SU-DHL-6 (cell line): ENCODE measurements around the gene IL17B.

ENCODE experiments used
- H2AFZ ChIP-seq: fragments of 200-600 bp; sonication (generic); 2 replicates; pipeline ENCODE4 v1.6.1; 2014; ENCODE audit warnings: low read depth, mild to moderate bottlenecking, moderate library complexity, mixed read lengths, antibody characterized with exemption, low read length; ENCODE audit not compliant: severe bottlenecking
- H3F3A ChIP-seq: fragments of 200-600 bp; shearing (Covaris generic); 2 replicates; pipeline ENCODE4 v1.6.0; 2016; ENCODE audit warnings: antibody characterized with exemption, mild to moderate bottlenecking; ENCODE audit not compliant: insufficient read depth
- H3K27ac ChIP-seq: fragments of 200-600 bp; sonication (generic); 2 replicates; pipeline ENCODE4 v1.5.1; 2016; ENCODE audit warnings: low read depth, mild to moderate bottlenecking, low read length, moderate library complexity, mixed read lengths
- H3K27me3 ChIP-seq: fragments of 200-600 bp; sonication (generic), shearing (Covaris generic); 2 replicates; pipeline ENCODE4 v1.6.0; 2014; ENCODE audit warnings: mild to moderate bottlenecking, low read length
- H3K36me3 ChIP-seq: fragments of 200-600 bp; sonication (generic); 2 replicates; pipeline ENCODE4 v1.6.1; 2014; ENCODE audit warnings: mild to moderate bottlenecking, low read length, mixed read lengths
- H3K4me2 ChIP-seq: fragments of 300-600, 200-600 bp; shearing (Covaris generic), sonication (generic); 2 replicates; pipeline ENCODE4 v1.6.0; 2014; ENCODE audit warnings: low read length, low read depth, mild to moderate bottlenecking; ENCODE audit not compliant: poor library complexity, severe bottlenecking
- H3K4me3 ChIP-seq: fragments of 200-600 bp; sonication (generic); 2 replicates; pipeline ENCODE4 v1.5.1; 2014; ENCODE audit warnings: antibody characterized with exemption, low read length, mild to moderate bottlenecking, mixed read lengths; ENCODE audit not compliant: insufficient read depth, poor library complexity, severe bottlenecking
- H3K79me2 ChIP-seq: fragments of 200-600 bp; sonication (generic); 2 replicates; pipeline ENCODE4 v1.6.1; 2014; ENCODE audit warnings: mild to moderate bottlenecking, low read length, moderate library complexity; ENCODE audit not compliant: insufficient read depth
- H3K9ac ChIP-seq: fragments of 200-600 bp; sonication (generic); 2 replicates; pipeline ENCODE4 v1.7.0; 2014; ENCODE audit warnings: mild to moderate bottlenecking, low read length
- H3K9me2 ChIP-seq: fragments of 200-600 bp; sonication (generic); replicated peaks from 2 replicates; pipeline ENCODE4 v1.6.1; 2014; ENCODE audit warnings: low read length; ENCODE audit not compliant: insufficient read depth
- H3K9me3 ChIP-seq: fragments of 200-600 bp; sonication (generic); 2 replicates; pipeline ENCODE4 v1.6.1; 2014; ENCODE audit warnings: low read length, mixed read lengths; ENCODE audit not compliant: insufficient read depth
- H4K20me1 ChIP-seq: fragments of 200-600 bp; sonication (generic); 2 replicates; pipeline ENCODE4 v1.6.1; 2014; ENCODE audit warnings: low read depth, mild to moderate bottlenecking, antibody characterized with exemption, low read length, moderate library complexity, mixed read lengths
- EZH2phosphoT487 ChIP-seq: fragments of 200-600 bp; sonication (generic), shearing (Covaris generic); conservative IDR thresholded peaks from 2 replicates; pipeline ENCODE4 v1.6.1; 2018; ENCODE audit warnings: mild to moderate bottlenecking, antibody characterized with exemption, low read length, moderate library complexity, mixed read lengths
- TF ChIP-seq, protein P1 (sequence below): fragments of 200-600 bp; sonication (generic); IDR thresholded peaks from one replicate; pipeline ENCODE4 v1.5.1; 2017; ENCODE audit warnings: antibody characterized with exemption, mild to moderate bottlenecking, low read length, moderate library complexity; ENCODE audit not compliant: insufficient read depth, poor library complexity, severe bottlenecking

The IL17B gene

GRCh38 chr5:149386166-149386565 lies 7.1 kb upstream of the IL17B start:
- H3K4me3 ChIP-seq: no peak overlapping the region
- no peaks in the 10 kb centered on the region for H3K36me3 ChIP-seq
- no peaks in the 10 kb centered on the region for H3K9me2 ChIP-seq
- no peak overlapping the region for H2AFZ ChIP-seq
- no peak overlapping the region for H3K9ac ChIP-seq
- 0 out of 2 replicates have a peak, but pooled peaks cover 4% of the 10 kb centered on the region for H3K27me3 ChIP-seq
- no peak overlapping the region for H3K27ac ChIP-seq
- TF ChIP-seq, protein P1, sequence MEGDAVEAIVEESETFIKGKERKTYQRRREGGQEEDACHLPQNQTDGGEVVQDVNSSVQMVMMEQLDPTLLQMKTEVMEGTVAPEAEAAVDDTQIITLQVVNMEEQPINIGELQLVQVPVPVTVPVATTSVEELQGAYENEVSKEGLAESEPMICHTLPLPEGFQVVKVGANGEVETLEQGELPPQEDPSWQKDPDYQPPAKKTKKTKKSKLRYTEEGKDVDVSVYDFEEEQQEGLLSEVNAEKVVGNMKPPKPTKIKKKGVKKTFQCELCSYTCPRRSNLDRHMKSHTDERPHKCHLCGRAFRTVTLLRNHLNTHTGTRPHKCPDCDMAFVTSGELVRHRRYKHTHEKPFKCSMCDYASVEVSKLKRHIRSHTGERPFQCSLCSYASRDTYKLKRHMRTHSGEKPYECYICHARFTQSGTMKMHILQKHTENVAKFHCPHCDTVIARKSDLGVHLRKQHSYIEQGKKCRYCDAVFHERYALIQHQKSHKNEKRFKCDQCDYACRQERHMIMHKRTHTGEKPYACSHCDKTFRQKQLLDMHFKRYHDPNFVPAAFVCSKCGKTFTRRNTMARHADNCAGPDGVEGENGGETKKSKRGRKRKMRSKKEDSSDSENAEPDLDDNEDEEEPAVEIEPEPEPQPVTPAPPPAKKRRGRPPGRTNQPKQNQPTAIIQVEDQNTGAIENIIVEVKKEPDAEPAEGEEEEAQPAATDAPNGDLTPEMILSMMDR: no peak
- TF ChIP-seq EZH2phosphoT487: no peak
- H3F3A ChIP-seq: no peaks in the 10 kb centered on the region
- no peaks in the 10 kb centered on the region for H4K20me1 ChIP-seq
- H3K79me2 ChIP-seq: no peaks in the 10 kb centered on the region
- no peaks in the 10 kb centered on the region for H3K9me3 ChIP-seq
- no peak overlapping the region for H3K4me2 ChIP-seq

DNA sequence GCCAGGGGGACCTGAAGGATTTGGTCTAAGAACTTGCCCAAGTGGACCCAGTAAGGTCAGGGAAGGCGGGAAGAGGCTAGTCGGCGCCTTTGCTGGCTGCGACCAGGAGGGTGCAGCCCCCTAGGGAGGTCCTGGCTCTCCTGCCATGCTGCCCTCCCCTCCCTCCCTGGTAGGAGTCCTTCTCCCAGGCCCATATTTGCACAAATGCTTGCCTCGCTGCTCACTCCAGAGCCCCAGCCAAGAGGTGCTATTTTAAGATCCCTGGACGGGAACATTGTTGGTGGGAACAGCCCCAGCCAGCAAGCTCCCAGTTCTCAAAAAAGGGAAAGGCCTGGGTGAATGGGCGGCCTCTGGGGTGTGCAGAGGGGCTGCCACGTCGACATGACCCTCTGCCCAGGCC lies 4.3 kb upstream of the IL17B start:
- no peaks in the 10 kb centered on the region for H3F3A ChIP-seq
- H3K9me2 ChIP-seq: no peaks in the 10 kb centered on the region
- H3K4me3 ChIP-seq: no peak overlapping the region
- H3K27me3 ChIP-seq: 0 out of 2 replicates have a peak, but pooled peaks cover 1% of the 10 kb centered on the region
- H3K4me2 ChIP-seq: no peak overlapping the region
- no peak overlapping the region for H3K9ac ChIP-seq
- TF ChIP-seq, protein P1: no peak
- no peak for TF ChIP-seq EZH2phosphoT487
- no peaks in the 10 kb centered on the region for H3K36me3 ChIP-seq
- H3K27ac ChIP-seq: no peak overlapping the region
- no peaks in the 10 kb centered on the region for H3K79me2 ChIP-seq
- H2AFZ ChIP-seq: no peak overlapping the region
- no peaks in the 10 kb centered on the region for H4K20me1 ChIP-seq
- no peaks in the 10 kb centered on the region for H3K9me3 ChIP-seq

- H3K9me3 ChIP-seq: no peaks in the 10 kb centered on the region
- no peak overlapping the region for H3K4me3 ChIP-seq
- no peaks in the 10 kb centered on the region for H3K27me3 ChIP-seq
- H3K9me2 ChIP-seq: no peaks in the 10 kb centered on the region
- H3K36me3 ChIP-seq: no peaks in the 10 kb centered on the region
- H3K27ac ChIP-seq: no peak overlapping the region
- H2AFZ ChIP-seq: no peak overlapping the region
- TF ChIP-seq, protein P1: no peak
- TF ChIP-seq EZH2phosphoT487: no peak
- H4K20me1 ChIP-seq: no peaks in the 10 kb centered on the region
- no peaks in the 10 kb centered on the region for H3F3A ChIP-seq
- H3K4me2 ChIP-seq: no peak overlapping the region
- H3K79me2 ChIP-seq: no peaks in the 10 kb centered on the region
- no peak overlapping the region for H3K9ac ChIP-seq
Observed at GRCh38 chr5:149382517-149383220, 3.6 kb upstream of the IL17B start.
